GM12873 (cell line): Measurements from ENCODE around the gene NEURL3.

Experiments used
- CTCF ChIP-seq: IDR thresholded peaks from 2 replicates; pipeline ENCODE4 v1.5.1; 2012; ENCODE audit warnings: low read depth, mild to moderate bottlenecking, moderate library complexity, low read length, control low read depth; ENCODE audit not compliant: insufficient read depth; ENCODE audit errors: missing control alignments

Gene NEURL3

GRCh38 chr2:96530144-96530430 lies 24.9 kb upstream of the NEURL3 start:
- no peak for TF ChIP-seq CTCF

GRCh38 chr2:96529376-96530143 lies 24.4 kb upstream of the NEURL3 start:
- no peak for TF ChIP-seq CTCF

- TF ChIP-seq CTCF, result peak; percentile 15
Measured at GRCh38 chr2:96528700-96529375, 23.7 kb upstream of the NEURL3 start.

- TF ChIP-seq CTCF, result no peak
Measured at GRCh38 chr2:96528006-96528699, 23.0 kb upstream of the NEURL3 start.

GRCh38 chr2:96527286-96528005 lies 22.3 kb upstream of the NEURL3 start:
- TF ChIP-seq CTCF, result peak; percentile 23

- no peak for TF ChIP-seq CTCF
Measured at GRCh38 chr2:96526615-96527285, 21.6 kb upstream of the NEURL3 start.
